Activated T-cell treated with anti-CD3 and anti-CD28 coated beads for 24 hours (primary cell): Measurements from ENCODE around the gene RAB44.

Experiments
- DNase-seq: peaks from one replicate; pipeline ENCODE4 v3.0.0-alpha.2; 2020; ENCODE audit warnings: low read depth

Gene RAB44

DNA sequence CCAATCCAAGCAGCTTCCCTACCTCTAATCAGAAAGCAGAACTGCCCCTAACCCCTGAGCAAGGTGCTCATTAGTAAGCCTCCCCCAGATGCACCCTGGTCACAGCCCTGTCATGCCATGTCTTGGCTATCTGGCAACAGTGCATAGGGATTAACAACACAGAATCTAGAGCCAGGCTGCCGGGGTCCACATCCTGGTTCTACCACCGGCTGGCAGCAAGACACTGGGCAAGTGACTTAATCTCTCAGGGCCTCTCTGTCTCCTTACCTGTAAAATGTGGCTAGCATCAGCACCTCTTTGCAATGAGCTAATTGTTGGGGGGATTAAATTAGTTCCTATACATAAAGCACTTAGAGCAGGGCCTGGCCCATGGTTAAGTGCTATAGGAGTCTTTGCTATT, 73.5 kb downstream of the RAB44 start:
- no peak for DNase-seq

DNA sequence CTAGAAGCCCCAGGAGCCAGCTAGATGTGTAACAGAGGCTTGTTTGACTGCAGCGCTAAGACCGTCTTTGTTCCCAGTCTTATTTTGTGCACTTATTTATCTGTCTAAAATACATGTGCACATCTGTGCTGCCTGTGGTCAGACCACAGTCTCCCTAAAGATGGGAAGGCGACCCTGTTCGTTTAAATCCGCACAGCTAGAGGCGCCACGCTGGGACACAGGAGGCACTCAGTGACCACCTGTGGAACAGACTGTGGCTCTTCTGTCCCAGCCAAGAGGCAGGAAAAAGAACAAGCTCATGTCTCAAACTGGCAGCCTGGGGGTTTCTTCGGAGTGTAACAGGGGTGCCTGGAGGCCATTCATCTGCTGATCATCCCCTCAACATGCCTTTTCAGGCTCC, 74.8 kb downstream of the RAB44 start:
- no peak for DNase-seq

DNA sequence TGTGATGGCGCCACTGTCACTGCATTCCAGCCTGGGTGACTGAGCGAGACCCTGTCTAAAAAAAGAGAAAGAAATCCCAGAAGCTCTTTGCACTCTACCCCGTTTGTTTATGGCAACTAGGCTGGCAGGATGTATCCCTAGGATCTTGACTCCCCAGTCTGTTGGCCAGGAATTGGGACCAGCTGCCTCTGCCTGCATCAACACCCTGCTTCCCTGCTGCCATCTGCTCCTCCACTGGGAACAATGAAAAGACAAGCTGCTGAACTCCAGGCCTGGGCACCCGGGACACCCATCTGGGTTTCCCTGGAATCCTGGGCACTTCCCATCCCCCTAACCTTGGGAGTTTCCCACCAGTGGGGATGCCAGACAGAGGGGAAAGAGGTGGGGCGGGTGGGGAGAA, 76.7 kb downstream of the RAB44 start:
- DNase-seq: no peak

DNA sequence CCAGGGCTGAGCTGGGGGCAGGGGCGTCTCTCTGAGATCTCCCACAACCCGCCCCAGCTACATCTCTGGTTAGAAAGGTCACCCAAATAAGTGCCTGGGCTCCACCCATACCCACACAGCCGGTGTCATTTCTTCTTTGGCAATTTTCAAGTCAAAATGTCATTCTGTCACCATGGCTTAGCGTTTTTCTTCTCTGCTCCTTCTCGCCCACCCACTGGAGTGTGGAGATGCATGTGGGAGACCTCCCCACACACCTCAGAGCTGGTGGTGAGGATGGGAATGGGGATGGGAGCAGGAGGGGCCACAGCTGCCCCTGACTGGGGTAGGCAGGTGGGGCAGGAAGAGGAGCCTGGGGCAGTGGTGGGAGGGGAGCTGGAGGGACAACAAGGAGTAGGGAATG, 78.5 kb downstream of the RAB44 start:
- no peak for DNase-seq

DNA sequence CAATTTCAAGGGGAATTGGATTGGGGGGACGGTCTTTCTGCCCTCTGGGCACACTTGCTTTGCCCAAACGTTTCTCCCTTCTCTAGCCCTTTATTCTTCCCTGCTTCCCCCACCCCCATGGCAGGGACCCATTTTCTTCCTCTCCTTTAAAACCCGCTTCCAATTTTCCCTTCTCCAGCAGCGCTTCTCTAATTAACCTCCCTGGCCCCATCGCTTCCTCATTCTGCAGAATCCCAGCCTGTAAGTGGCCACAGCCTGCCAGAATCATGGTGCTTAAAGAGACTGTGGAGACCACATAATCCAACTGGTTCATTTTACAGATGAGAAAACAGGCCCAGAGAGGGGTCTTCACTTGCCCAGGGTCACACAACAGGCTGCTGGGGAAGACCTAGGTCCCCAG, 80.2 kb downstream of the RAB44 start:
- no peak for DNase-seq

DNA sequence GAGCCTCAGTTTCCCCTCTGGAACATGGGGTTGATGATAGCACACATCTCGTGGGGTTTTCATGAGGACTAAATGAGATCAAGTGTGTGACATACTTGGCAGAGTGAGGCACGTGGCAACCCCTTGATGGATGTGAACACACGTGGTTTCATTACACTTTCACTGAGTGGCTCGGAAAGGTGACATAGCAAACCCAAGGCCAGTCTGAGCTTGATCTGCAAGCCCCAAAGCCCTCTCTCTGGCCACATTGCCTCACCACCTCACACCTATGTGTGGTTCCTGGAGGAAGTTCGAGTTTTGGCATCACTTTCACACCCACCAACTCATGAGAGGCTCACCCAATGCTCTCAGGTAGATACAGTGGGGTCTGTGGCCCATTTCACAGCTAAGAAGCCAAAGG, 81.6 kb downstream of the RAB44 start:
- no peak for DNase-seq

DNA sequence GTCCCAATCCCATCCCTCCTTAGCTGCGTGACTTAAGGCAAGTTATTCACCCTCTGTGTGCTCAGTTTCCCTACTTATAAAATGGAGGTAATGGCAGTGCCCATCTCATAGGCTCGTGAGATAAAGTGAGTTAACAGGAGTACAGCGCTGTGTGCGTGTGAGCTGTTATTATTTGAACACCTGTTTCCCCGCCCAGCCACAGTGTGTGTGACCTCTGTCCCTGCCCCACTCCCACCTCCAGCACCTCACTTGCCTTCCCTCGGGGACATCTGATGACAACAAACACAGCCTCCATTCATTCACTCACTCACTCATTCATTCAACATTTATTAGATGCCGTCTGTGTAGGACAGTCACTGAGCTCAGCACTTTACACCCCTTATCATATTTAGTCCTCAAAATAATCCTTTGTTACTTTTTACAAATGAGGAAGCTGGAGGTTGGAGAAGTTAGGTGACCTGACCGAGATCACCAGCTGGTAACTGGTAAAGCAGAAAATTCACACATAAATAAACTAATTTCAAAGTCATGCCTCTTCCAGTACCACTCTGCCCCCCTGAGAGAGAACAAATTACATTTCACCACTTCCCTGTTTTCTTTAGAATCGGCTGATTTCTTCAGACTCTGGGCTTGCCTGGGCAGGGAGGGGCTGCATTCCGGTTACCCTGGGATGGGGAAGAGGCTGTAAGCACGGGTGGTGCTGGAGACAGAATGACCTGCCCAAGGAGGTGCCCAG, 83.0 kb downstream of the RAB44 start:
- no peak for DNase-seq

DNA sequence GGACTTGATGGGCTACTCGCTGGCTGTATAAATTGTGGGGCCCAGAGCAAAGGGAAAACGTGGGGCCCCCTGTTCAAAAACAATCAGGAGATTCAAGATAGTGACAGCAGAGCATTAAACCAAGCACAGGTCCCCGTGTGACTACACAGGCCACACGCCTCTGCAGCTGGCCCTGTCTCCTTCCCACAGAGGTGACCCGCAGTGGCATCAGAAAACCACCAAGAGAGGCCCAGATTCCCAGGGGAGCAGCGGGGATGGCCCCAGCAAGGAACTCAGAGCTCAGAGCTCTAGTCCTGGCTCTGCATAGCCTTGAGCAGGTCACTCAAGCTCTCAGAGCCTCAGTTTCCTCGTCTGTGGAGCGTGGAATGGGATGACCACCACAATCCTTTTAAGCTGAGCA, 84.0 kb downstream of the RAB44 start:
- no peak for DNase-seq
